Fibroblast of lung (primary cell): Measurements from ENCODE around the gene SELENOS. TPM values are rescaled to one million over a fixed set of nuclear protein-coding genes. Genes with fewer than 3 reads are reported as not detected.

Experiments used
- DNase-seq, 2 donors: peaks; one replicate each; pipeline versions ENCODE4 v3.0.0 to v3.0.0-alpha.2; 2010; ENCODE audit warnings: low read depth in 2 of 2
- H2AFZ ChIP-seq: 2 replicates; pipeline ENCODE4 v1.5.1; 2012; ENCODE audit warnings: low read length, control low read depth, inconsistent platforms
- H3K27ac ChIP-seq: 2 replicates; pipeline ENCODE4 v1.5.1; 2011; ENCODE audit warnings: low read length, control low read depth; ENCODE audit not compliant: insufficient read depth
- H3K27me3 ChIP-seq: 2 replicates; pipeline ENCODE4 v1.5.1; 2011; ENCODE audit warnings: mild to moderate bottlenecking, low read length; ENCODE audit not compliant: control insufficient read depth, insufficient read depth
- H3K36me3 ChIP-seq: 2 replicates; pipeline ENCODE4 v1.5.1; 2011; ENCODE audit warnings: low read length; ENCODE audit not compliant: control insufficient read depth, insufficient read depth
- H3K4me1 ChIP-seq: 2 replicates; pipeline ENCODE4 v1.5.1; 2011; ENCODE audit warnings: low read length; ENCODE audit not compliant: control insufficient read depth, insufficient read depth; ENCODE audit errors: extremely low read depth
- H3K4me2 ChIP-seq: 2 replicates; pipeline ENCODE4 v1.5.1; 2011; ENCODE audit warnings: low read length, control low read depth; ENCODE audit not compliant: insufficient read depth; ENCODE audit errors: extremely low read depth
- H3K4me3 ChIP-seq, 4 experiments: fragments of 200-600 bp in 1 of 4; sonication (generic) in 1 of 4; replicated peaks in 1 of 4; 2 replicates each; pipeline ENCODE4 v1.5.1; 2011 to 2016; ENCODE audit warnings: low read length in 4 of 4, low read depth in 3 of 4, mild to moderate bottlenecking in 3 of 4, control low read depth in 2 of 4, inconsistent platforms in 1 of 4, mixed read lengths in 1 of 4; ENCODE audit not compliant: insufficient read depth in 1 of 4; ENCODE audit errors: control extremely low read depth in 1 of 4
- H3K79me2 ChIP-seq: 2 replicates; pipeline ENCODE4 v1.5.1; 2012; ENCODE audit warnings: mild to moderate bottlenecking, low read length, inconsistent platforms; ENCODE audit not compliant: control insufficient read depth, insufficient read depth
- H3K9ac ChIP-seq: 2 replicates; pipeline ENCODE4 v1.5.1; 2011; ENCODE audit warnings: mild to moderate bottlenecking, low read length, control low read depth; ENCODE audit not compliant: insufficient read depth
- H3K9me3 ChIP-seq: 2 replicates; pipeline ENCODE4 v1.5.1; 2012; ENCODE audit warnings: low read depth, low read length; ENCODE audit not compliant: control insufficient read depth, insufficient read depth
- H4K20me1 ChIP-seq: 2 replicates; pipeline ENCODE4 v1.5.1; 2011; ENCODE audit warnings: low read length; ENCODE audit not compliant: control insufficient read depth, insufficient read depth; ENCODE audit errors: extremely low read depth
- CTCF ChIP-seq, 2 donors: IDR thresholded peaks in 1 of 2; conservative IDR thresholded peaks in 1 of 2; 1 replicate in 1 of 2; 2 replicates in 1 of 2; pipeline ENCODE4 v1.5.1; 2011 to 2012; ENCODE audit warnings: low read length in 2 of 2, control low read depth in 1 of 2, inconsistent platforms in 1 of 2, low read depth in 1 of 2, mild to moderate bottlenecking in 1 of 2
- EZH2 ChIP-seq: IDR thresholded peaks from 2 replicates; pipeline ENCODE4 v1.5.1; 2012; ENCODE audit warnings: low read length, control low read depth, mild to moderate bottlenecking; ENCODE audit errors: missing control alignments
- polyA plus RNA-seq, 2 donors: library from polyadenylated mRNA; depleted of rRNA in 1 of 2; stranded (reverse) in 1 of 2; unstranded in 1 of 2; fragments of >200 nt; gene quantifications; 2 replicates each; pipeline ENCODE4 v1.2.1, GENCODE V29; 2011 to 2012; ENCODE audit warnings: missing spikeins in 1 of 2
- total RNA-seq: library from RNA; depleted of rRNA; stranded (reverse); fragments of >200 nt; gene quantifications from 2 replicates; pipeline ENCODE4 v1.2.1, GENCODE V29; 2014

The SELENOS gene
- total and polyA plus RNA-seq, 2 donors (not counting 1 experiment from before 2014, with no cell fraction given): 66.2 to 130 TPM

GRCh38 chr15:101267320-101268104, 9.8 kb downstream of the SELENOS start:
- H3K9ac ChIP-seq: no peak overlapping the region
- H3K79me2 ChIP-seq: no peaks in the 10 kb centered on the region
- no peak overlapping the region for H2AFZ ChIP-seq
- H3K27me3 ChIP-seq: no peaks in the 10 kb centered on the region
- no peak overlapping the region for H3K4me3 ChIP-seq
- H3K27ac ChIP-seq: peak overlapping the region; percentile 87
- H3K36me3 ChIP-seq: peaks cover 7% of the 10 kb centered on the region
- H3K4me1 ChIP-seq: peaks cover 14% of the 10 kb centered on the region
- H3K9me3 ChIP-seq: no peaks in the 10 kb centered on the region
- TF ChIP-seq EZH2 (no peak), CTCF (conservative IDR thresholded peaks at IDR 0.05 in 1 of 2, IDR thresholded peaks at IDR 0.05 in 1 of 2; ENCODE audit: low read depth in 1 of 2, low read length in 2 of 2) (peak in 1 of 2 donors; percentile 8)
- peak; percentile 85 to 94 for DNase-seq
- peak overlapping the region; percentile 66 for H3K4me2 ChIP-seq
- no peaks in the 10 kb centered on the region for H4K20me1 ChIP-seq

- DNase-seq: no peak
- Histone ChIP-seq H3K27ac (peak overlapping the region; percentile 87), H3K36me3 (peaks cover 3% of the 10 kb centered on the region), H2AFZ (no peak overlapping the region), H3K9me3 (no peaks in the 10 kb centered on the region), H3K9ac (peak overlapping the region; percentile 28), H3K27me3 (peaks cover 2% of the 10 kb centered on the region), H4K20me1 (no peaks in the 10 kb centered on the region), H3K4me1 (peaks cover 14% of the 10 kb centered on the region), H3K4me2 (peak overlapping the region; percentile 66), H3K4me3 (no peak overlapping the region), H3K79me2 (no peaks in the 10 kb centered on the region)
- TF ChIP-seq CTCF (conservative IDR thresholded peaks at IDR 0.05 in 1 of 2, IDR thresholded peaks at IDR 0.05 in 1 of 2; ENCODE audit: low read depth in 1 of 2, low read length in 2 of 2) (no peak), EZH2 (no peak)
Measured at GRCh38 chr15:101266787-101267186, 10.5 kb downstream of the SELENOS start.

- Histone ChIP-seq H3K4me2 (no peak overlapping the region), H3K9me3 (no peaks in the 10 kb centered on the region), H3K36me3 (peaks cover 3% of the 10 kb centered on the region), H3K27me3 (peaks cover 5% of the 10 kb centered on the region), H3K27ac (peak overlapping the region; percentile 87), H3K4me3 (no peak overlapping the region), H2AFZ (no peak overlapping the region), H3K4me1 (peaks cover 14% of the 10 kb centered on the region), H3K79me2 (no peaks in the 10 kb centered on the region), H4K20me1 (no peaks in the 10 kb centered on the region), H3K9ac (no peak overlapping the region)
- DNase-seq: peak; percentile 75 to 91
- TF ChIP-seq CTCF (conservative IDR thresholded peaks at IDR 0.05 in 1 of 2, IDR thresholded peaks at IDR 0.05 in 1 of 2; ENCODE audit: low read depth in 1 of 2, low read length in 2 of 2) (no peak), EZH2 (no peak)
Measured at GRCh38 chr15:101266034-101266433, 11.3 kb downstream of the SELENOS start.
